ENCODE measurements around the gene TAAR5. TPM values are rescaled to one million over a fixed set of nuclear protein-coding genes. Genes with fewer than 3 reads are reported as not detected.
"Not testable (repeated sequence)": the region's sequence is repeated elsewhere in the genome, so short reads cannot be mapped to it uniquely, and the experiment has no call there.

The TAAR5 gene, protein sequence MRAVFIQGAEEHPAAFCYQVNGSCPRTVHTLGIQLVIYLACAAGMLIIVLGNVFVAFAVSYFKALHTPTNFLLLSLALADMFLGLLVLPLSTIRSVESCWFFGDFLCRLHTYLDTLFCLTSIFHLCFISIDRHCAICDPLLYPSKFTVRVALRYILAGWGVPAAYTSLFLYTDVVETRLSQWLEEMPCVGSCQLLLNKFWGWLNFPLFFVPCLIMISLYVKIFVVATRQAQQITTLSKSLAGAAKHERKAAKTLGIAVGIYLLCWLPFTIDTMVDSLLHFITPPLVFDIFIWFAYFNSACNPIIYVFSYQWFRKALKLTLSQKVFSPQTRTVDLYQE
- not detected in 2 replicates for total RNA-seq

DNA sequence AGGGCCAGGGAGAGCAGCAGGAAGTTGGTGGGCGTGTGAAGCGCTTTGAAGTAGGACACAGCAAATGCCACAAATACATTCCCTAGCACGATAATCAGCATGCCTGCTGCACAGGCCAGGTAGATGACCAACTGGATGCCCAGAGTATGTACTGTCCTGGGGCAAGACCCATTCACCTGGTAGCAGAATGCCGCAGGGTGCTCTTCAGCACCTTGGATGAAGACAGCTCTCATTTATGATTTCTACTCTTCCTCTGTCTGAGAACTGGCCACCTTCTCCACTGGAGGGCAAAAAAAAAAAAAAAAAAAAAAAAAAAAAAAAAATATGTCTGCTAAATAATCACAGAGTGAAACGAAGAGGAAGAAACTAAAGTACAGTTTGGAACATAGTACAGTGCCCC, at the start of gene TAAR5:
Gene TAAR5 (minus strand): TSS at position 288 of the 400 bp plus-strand sequence. CDS start 55 bp downstream, at position 233.
- TF ChIP-seq, protein P1, sequence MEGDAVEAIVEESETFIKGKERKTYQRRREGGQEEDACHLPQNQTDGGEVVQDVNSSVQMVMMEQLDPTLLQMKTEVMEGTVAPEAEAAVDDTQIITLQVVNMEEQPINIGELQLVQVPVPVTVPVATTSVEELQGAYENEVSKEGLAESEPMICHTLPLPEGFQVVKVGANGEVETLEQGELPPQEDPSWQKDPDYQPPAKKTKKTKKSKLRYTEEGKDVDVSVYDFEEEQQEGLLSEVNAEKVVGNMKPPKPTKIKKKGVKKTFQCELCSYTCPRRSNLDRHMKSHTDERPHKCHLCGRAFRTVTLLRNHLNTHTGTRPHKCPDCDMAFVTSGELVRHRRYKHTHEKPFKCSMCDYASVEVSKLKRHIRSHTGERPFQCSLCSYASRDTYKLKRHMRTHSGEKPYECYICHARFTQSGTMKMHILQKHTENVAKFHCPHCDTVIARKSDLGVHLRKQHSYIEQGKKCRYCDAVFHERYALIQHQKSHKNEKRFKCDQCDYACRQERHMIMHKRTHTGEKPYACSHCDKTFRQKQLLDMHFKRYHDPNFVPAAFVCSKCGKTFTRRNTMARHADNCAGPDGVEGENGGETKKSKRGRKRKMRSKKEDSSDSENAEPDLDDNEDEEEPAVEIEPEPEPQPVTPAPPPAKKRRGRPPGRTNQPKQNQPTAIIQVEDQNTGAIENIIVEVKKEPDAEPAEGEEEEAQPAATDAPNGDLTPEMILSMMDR (conservative IDR thresholded peaks at IDR 0.05; ENCODE audit: low read depth, low read length): no peak
- no peak within 1 kb of the TSS for H3K4me3 ChIP-seq (ENCODE audit: low read depth, low read length)
- DNase-seq (ENCODE audit: low read depth): no peak

DNA sequence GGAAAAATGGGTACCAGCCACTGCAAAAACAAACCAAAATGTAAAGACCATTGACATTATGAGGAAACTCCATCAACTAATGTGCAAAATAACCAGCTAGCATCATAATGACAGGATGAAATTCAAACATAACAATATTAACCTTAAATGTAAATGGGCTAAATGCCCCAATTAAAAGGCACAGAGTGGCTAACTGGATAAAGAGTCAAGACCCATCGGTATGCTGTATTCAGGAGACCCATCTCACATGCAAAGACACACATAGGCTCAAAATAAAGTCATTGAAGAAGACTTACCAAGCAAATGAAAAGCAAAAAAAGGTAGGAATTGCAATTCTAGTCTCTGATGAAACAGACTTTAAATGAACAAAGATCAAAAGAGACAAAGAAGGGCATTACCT, 47.6 kb upstream of the TAAR5 start:
- H3K4me3 ChIP-seq (ENCODE audit: low read depth, low read length); DNase-seq (ENCODE audit: low read depth): not testable (repeated sequence)

DNA sequence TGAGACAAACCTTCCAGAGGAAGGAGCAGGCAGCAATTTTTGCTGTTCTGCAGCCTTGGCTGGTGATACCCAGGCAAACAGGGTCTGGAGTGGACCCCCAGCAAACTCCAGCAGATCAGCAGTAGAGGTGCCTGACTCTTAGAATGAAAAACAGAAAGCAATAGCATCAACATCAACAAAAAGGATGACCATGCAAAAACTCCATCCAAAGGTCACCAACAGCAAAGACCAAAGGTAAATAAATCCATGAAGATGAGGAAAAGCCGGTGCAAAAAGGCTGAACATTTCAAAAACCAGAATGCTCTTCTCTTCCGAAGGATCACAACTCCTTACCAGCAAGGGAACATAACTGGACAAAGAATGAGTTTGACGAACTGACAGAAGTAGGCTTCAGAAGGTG, 46.4 kb upstream of the TAAR5 start:
- H3K4me3 ChIP-seq (ENCODE audit: low read depth, low read length); DNase-seq (ENCODE audit: low read depth): not testable (repeated sequence)

DNA sequence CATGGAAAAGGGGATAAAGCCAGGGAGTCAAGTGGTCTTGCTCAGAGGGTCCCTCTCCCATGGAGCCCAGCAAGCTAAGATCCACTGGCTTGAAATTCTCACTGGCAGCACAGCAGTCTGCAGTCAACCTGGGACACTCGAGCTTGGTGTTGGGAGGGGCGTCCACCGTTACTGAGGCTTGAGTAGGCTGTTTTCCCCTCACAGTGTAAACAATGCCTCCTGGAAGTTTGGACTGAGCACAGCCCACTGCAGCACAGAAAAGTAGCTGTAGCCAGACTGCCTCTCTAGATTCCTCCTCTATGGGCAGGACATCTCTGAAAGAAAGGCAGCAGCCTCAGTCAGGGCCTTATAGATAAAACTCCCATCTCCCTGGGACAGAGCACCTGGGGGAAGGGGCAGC, 45.7 kb upstream of the TAAR5 start:
- not testable (repeated sequence) for DNase-seq (ENCODE audit: low read depth); H3K4me3 ChIP-seq (ENCODE audit: low read depth, low read length)

DNA sequence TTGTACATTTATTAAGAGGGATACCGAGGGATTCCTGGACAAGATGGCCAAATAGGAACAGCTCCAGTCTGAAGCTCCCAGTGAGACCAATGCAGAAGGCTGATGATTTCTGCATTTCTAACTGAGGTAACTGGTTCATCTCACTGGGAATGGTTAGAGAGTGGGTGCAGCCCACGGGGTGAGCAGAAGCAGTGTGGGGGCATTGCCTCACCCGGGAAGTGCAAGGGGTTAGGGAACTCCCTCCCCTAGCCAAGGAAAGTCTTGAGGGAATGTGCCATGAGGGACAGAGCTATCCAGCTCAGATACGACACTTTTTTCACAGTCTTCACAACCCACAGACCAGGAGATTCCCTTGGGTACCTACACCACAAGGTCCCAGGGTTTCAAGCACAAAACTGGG, 45.3 kb upstream of the TAAR5 start:
- no peak overlapping the region for H3K4me3 ChIP-seq (ENCODE audit: low read depth, low read length)
- no peak for DNase-seq (ENCODE audit: low read depth)
- TF ChIP-seq, protein P1 (conservative IDR thresholded peaks at IDR 0.05; ENCODE audit: low read depth, low read length): no peak

DNA sequence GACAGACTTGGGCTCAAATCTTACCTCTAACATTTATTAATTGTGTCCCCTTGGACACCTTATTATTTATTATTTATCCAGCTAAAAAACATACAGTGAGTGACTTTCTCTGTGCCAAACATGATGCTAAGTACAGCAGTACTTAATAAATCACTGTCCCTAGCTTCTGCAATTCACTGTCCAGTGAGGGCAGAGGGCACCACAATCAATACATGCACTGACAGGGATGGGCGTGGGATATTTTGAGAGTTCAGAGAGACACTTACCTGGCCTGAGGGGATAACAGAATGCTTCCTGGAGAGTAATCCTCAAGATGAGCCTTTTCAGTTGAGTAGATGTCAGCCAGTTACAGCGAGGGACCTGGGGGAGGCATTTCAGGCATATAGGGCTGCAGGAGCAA, 43.8 kb upstream of the TAAR5 start:
- H3K4me3 ChIP-seq (ENCODE audit: low read depth, low read length): no peak overlapping the region
- TF ChIP-seq, protein P1 (conservative IDR thresholded peaks at IDR 0.05; ENCODE audit: low read depth, low read length): no peak
- DNase-seq (ENCODE audit: low read depth): no peak

DNA sequence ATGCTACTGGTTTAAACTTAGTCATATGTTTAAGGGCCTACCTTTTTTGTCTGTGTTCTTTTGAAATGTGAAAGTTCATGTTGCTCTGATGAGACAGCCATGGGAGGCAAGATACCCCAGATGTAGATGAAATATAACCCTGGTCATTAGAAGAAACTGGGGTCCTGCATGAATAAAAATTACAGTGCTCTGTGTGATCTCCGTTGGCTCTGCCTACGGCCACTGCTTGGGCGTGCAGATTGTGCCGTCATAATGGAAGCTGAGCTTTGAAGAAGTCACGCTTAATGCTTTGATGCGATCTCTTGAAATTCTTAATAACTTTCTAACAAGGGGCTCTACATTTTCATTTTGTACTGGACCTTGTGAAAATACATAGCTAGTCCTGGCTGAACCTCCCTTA, 34.6 kb upstream of the TAAR5 start, which contains the start of gene TAAR2:
Gene TAAR2 (minus strand): TSS at position 101 of the 400 bp plus-strand sequence. CDS start 0 bp downstream, at position 101.
- H3K4me3 ChIP-seq (ENCODE audit: low read depth, low read length): no peak within 1 kb of the TSS
- TF ChIP-seq, protein P1 (conservative IDR thresholded peaks at IDR 0.05; ENCODE audit: low read depth, low read length): no peak
- no peak for DNase-seq (ENCODE audit: low read depth)

DNA sequence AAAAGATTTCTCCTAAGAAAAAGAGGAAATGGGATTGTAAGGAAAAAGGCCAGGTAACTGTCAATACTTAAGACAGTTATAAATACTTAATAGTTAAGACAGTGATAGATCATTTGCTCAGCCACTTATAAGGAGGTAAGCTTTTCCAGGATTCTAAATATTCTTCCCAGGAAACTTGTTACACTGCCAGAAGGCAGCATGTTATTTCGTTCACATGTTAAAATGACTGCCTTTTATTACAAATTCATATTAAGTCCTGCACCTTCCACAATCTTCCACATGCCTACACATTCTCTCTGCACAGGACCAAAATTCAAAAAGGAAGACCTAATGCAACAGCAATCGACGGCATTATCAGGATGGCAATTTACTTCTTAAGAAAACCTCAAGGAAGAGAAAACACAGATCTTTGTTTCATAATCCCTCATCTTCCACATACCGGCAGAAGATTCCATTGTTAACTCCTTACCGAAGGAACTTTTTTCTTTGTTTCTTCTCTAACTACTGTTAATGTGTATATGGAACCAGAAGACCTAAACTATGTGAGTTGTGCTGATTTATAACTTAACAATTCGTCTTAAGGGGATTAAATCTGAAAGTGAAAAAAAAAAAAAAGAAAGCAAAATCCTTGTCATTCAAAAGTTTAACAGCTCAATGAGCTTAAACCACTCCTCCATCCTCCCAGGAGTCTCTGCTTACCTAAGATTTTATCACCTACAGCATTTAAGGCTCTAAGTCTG, 33.7 kb upstream of the TAAR5 start:
- peak; percentile 10 for DNase-seq (ENCODE audit: low read depth)
- no peak overlapping the region for H3K4me3 ChIP-seq (ENCODE audit: low read depth, low read length)
- TF ChIP-seq, protein P1 (conservative IDR thresholded peaks at IDR 0.05; ENCODE audit: low read depth, low read length): no peak

Data from epithelial cell of proximal tubule (primary cell).